ENCODE data around the gene CALHM6. TPM values are rescaled to one million over a fixed set of nuclear protein-coding genes. Genes with fewer than 3 reads are reported as not detected.

CALHM6 gene
- total RNA-seq, 3 donors from 2014 or later, result 4.2 to 5.6 TPM; not detected in 1

GRCh38 chr6:116458264-116458663, 2.9 kb upstream of the CALHM6 start:
- H3K9me3 ChIP-seq, result no peaks in the 10 kb centered on the region
- H3K36me3 ChIP-seq (ENCODE audit: low read depth), result no peaks in the 10 kb centered on the region
- DNase-seq (no peak), ATAC-seq (no peak)
- H3K4me1 ChIP-seq (ENCODE audit: low read depth), result no peaks in the 10 kb centered on the region
- intact Hi-C loops (cut with DNase I, micrococcal nuclease), result no loop called here
- no peak for TF ChIP-seq CTCF (IDR thresholded peaks at IDR 0.05)
- no peak overlapping the region for H3K4me3 ChIP-seq

GRCh38 chr6:116459927-116460326, 1.2 kb upstream of the CALHM6 start:
- DNase-seq (no peak), ATAC-seq (no peak)
- Histone ChIP-seq H3K36me3 (ENCODE audit: low read depth) (no peaks in the 10 kb centered on the region), H3K9me3 (no peaks in the 10 kb centered on the region), H3K4me3 (no peak overlapping the region), H3K4me1 (ENCODE audit: low read depth) (no peaks in the 10 kb centered on the region)
- intact Hi-C loops (cut with DNase I, micrococcal nuclease), result no loop called here
- no peak for TF ChIP-seq CTCF (IDR thresholded peaks at IDR 0.05)

GRCh38 chr6:116461932-116462885, 1.0 kb downstream of the CALHM6 start:
- ATAC-seq, result peak; percentile 90
- H3K4me1 ChIP-seq (ENCODE audit: low read depth), result no peaks in the 10 kb centered on the region
- intact Hi-C loops (cut with DNase I, micrococcal nuclease), result no loop called here

GRCh38 chr6:116463301-116463700, 2.1 kb downstream of the CALHM6 start:
- intact Hi-C loops (cut with DNase I, micrococcal nuclease), result no loop called here
- Histone ChIP-seq H3K4me3 (no peak overlapping the region), H3K4me1 (ENCODE audit: low read depth) (no peaks in the 10 kb centered on the region), H3K36me3 (ENCODE audit: low read depth) (no peaks in the 10 kb centered on the region), H3K9me3 (no peaks in the 10 kb centered on the region)
- no peak for TF ChIP-seq CTCF (IDR thresholded peaks at IDR 0.05)
- ATAC-seq (no peak), DNase-seq (no peak)

More at GRCh38 chr6:116461932-116462885, 1.0 kb downstream of the CALHM6 start:
- no peak for TF ChIP-seq CTCF (IDR thresholded peaks at IDR 0.05)
- Histone ChIP-seq H3K9me3 (no peaks in the 10 kb centered on the region), H3K36me3 (ENCODE audit: low read depth) (no peaks in the 10 kb centered on the region), H3K4me3 (no peak overlapping the region)
- DNase-seq, result peak; percentile 52 to 79 (median 64)

- Histone ChIP-seq H3K36me3 (ENCODE audit: low read depth) (no peaks in the 10 kb centered on the region), H3K4me1 (ENCODE audit: low read depth) (no peaks in the 10 kb centered on the region), H3K4me3 (no peak overlapping the region), H3K9me3 (no peaks in the 10 kb centered on the region)
- DNase-seq, result peak in 1 of 3 donors; percentile 30
- ATAC-seq, result peak; percentile 19
- no peak for TF ChIP-seq CTCF (IDR thresholded peaks at IDR 0.05)
- intact Hi-C loops (cut with DNase I, micrococcal nuclease), result no loop called here
These were observed 4.1 kb downstream of the CALHM6 start for GRCh38 chr6:116465246-116465645.

All from mucosa of descending colon (tissue), 3 donors.